NCI-H187 treated with DMSO at 0.1 percent for 48 hours (cell line): ENCODE measurements around the gene TLNRD1.

Source experiments
- DNase-seq: peaks from one replicate; lab custom pipeline; 2025; lab: John Stamatoyannopoulos, UW

TLNRD1 gene

GRCh38 chr15:81029414-81030300 lies 28.9 kb downstream of the TLNRD1 start:
- DNase-seq: no peak

- DNase-seq: no peak
These were observed 29.6 kb downstream of the TLNRD1 start for GRCh38 chr15:81030301-81030750.

- no peak for DNase-seq
These were observed 30.5 kb downstream of the TLNRD1 start for GRCh38 chr15:81031203-81031602.

GRCh38 chr15:81032355-81032754 lies 31.6 kb downstream of the TLNRD1 start:
- DNase-seq: no peak

GRCh38 chr15:81032818-81033217 lies 32.1 kb downstream of the TLNRD1 start:
- no peak for DNase-seq

GRCh38 chr15:81033508-81033907 lies 32.8 kb downstream of the TLNRD1 start:
- no peak for DNase-seq

- DNase-seq: no peak
These were observed 37.4 kb downstream of the TLNRD1 start for GRCh38 chr15:81037952-81038743.

GRCh38 chr15:81038975-81039607 lies 38.4 kb downstream of the TLNRD1 start:
- no peak for DNase-seq

- no peak for DNase-seq
These were observed 40.0 kb downstream of the TLNRD1 start for GRCh38 chr15:81040757-81041156.

- no peak for DNase-seq
These were observed 42.7 kb downstream of the TLNRD1 start for GRCh38 chr15:81043281-81043934.

GRCh38 chr15:81043935-81044575 lies 43.3 kb downstream of the TLNRD1 start:
- DNase-seq: no peak

- DNase-seq: no peak
These were observed 45.6 kb downstream of the TLNRD1 start for GRCh38 chr15:81046290-81046689.

- DNase-seq: no peak
These were observed 47.2 kb downstream of the TLNRD1 start for GRCh38 chr15:81047928-81048327.

GRCh38 chr15:81049835-81050234 lies 49.1 kb downstream of the TLNRD1 start:
- no peak for DNase-seq

GRCh38 chr15:81050259-81050658 lies 49.5 kb downstream of the TLNRD1 start:
- no peak for DNase-seq

GRCh38 chr15:81050805-81051204 lies 50.1 kb downstream of the TLNRD1 start:
- DNase-seq: no peak

- DNase-seq: no peak
These were observed 51.3 kb downstream of the TLNRD1 start for GRCh38 chr15:81052046-81052445.

GRCh38 chr15:81053621-81054020 lies 52.9 kb downstream of the TLNRD1 start:
- DNase-seq: no peak

- DNase-seq: no peak
These were observed 53.5 kb downstream of the TLNRD1 start for GRCh38 chr15:81054236-81054635.
